DMS79 (cell line): ENCODE results near the gene HOXC9.
"Not testable (repeated sequence)": the region's sequence is repeated elsewhere in the genome, so short reads cannot be mapped to it uniquely, and the experiment has no call there.

ENCODE experiments used
- DNase-seq: peaks from one replicate; lab custom pipeline; 2025; lab: John Stamatoyannopoulos, UW

HOXC9 gene

GRCh38 chr12:54040148-54040494, 40.2 kb downstream of the HOXC9 start:
- DNase-seq, result no peak

GRCh38 chr12:54040648-54041047, 40.7 kb downstream of the HOXC9 start:
- no peak for DNase-seq

GRCh38 chr12:54041097-54041690, 41.2 kb downstream of the HOXC9 start:
- no peak for DNase-seq

- DNase-seq, result not testable (repeated sequence)
Measured at GRCh38 chr12:54042033-54042432, 42.1 kb downstream of the HOXC9 start.

GRCh38 chr12:54042970-54043853, 43.3 kb downstream of the HOXC9 start:
- DNase-seq, result no peak

GRCh38 chr12:54044425-54045103, 44.6 kb downstream of the HOXC9 start:
- no peak for DNase-seq

GRCh38 chr12:54045401-54045800, 45.4 kb downstream of the HOXC9 start:
- no peak for DNase-seq

GRCh38 chr12:54045868-54046521, 46.0 kb downstream of the HOXC9 start:
- no peak for DNase-seq

GRCh38 chr12:54046809-54047159, 46.8 kb downstream of the HOXC9 start:
- DNase-seq, result no peak

GRCh38 chr12:54047160-54047963, 47.4 kb downstream of the HOXC9 start:
- no peak for DNase-seq

GRCh38 chr12:54047964-54048303, 48.0 kb downstream of the HOXC9 start:
- DNase-seq, result no peak

- no peak for DNase-seq
Measured at GRCh38 chr12:54048406-54049093, 48.6 kb downstream of the HOXC9 start.

- DNase-seq, result no peak
Measured at GRCh38 chr12:54049108-54049507, 49.1 kb downstream of the HOXC9 start.

- DNase-seq, result no peak
Measured at GRCh38 chr12:54050482-54050810, 50.5 kb downstream of the HOXC9 start.

- DNase-seq, result no peak
Measured at GRCh38 chr12:54051026-54051842, 51.3 kb downstream of the HOXC9 start.

GRCh38 chr12:54051874-54052437, 52.0 kb downstream of the HOXC9 start:
- DNase-seq, result no peak

GRCh38 chr12:54052438-54053002, 52.6 kb downstream of the HOXC9 start:
- DNase-seq, result no peak
